Measurements from ENCODE around the gene NIPA2. TPM values are rescaled to one million over a fixed set of nuclear protein-coding genes. Genes with fewer than 3 reads are reported as not detected.

Gene NIPA2
- total RNA-seq, 1 donor from 2014 or later = 51.5 TPM

DNA sequence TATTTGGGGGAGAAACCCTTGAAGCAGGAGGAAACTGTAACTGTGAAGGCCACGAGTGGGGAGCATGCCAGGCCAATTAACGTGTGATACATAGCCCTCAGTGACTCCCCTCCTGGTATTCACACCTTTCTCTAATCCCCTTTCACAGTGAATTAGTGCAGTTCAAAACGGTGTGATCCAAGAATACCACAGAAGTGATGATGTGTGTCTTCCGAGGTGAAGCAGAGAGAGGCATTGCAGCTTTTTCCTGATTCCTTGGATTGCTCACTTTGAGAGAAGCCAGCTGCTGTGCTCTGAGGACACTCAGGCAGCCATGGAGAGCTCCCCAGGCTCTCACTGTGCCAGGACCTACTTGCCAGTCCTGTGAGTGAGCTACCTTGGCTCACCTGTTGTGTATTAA, 17.3 kb downstream of the NIPA2 start:
- DNase-seq (ENCODE audit: low spot score) = no peak
- Mint-ChIP-seq H3K36me3 (peaks cover 22% of the 10 kb centered on the region), H3K4me3 (no peak overlapping the region)

DNA sequence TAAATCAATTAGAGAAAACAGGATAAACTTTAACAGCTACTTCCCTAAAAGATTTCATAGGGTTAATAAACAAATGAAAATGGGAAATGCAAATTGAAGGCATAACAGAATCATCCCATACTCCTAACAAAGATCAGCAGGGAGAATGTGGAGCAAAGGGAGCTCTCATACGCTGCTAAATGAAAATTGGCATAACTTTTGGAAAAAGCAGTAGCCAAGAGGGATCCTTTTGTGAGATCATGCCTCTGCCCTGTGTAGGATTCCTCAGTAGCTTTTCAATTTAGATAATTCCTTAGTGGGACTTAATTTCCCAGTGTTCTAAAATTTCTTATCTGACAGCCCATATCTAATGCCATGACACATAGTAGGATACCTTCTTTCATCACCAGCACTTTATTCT, 18.2 kb downstream of the NIPA2 start:
- H3K9me3 ChIP-seq (ENCODE audit: low read depth) = no peaks in the 10 kb centered on the region
- Mint-ChIP-seq H3K4me3 (no peak overlapping the region), H3K4me1 (no peaks in the 10 kb centered on the region), H3K27ac (no peak overlapping the region), H3K9me3 (no peaks in the 10 kb centered on the region), H3K36me3 (peaks cover 27% of the 10 kb centered on the region), H3K27me3 (ENCODE audit: insufficient read depth, low read depth) (peaks cover 3% of the 10 kb centered on the region)
- no peak overlapping the region for H3K9ac ChIP-seq
- H4K20me1 ChIP-seq (ENCODE audit: low read depth) = peaks cover 5% of the 10 kb centered on the region
- DNase-seq (ENCODE audit: low spot score) = no peak
- H3K4me3 ChIP-seq = no peak overlapping the region
- H3F3A ChIP-seq (ENCODE audit: low read depth) = no peaks in the 10 kb centered on the region
- H3K36me3 ChIP-seq = no peaks in the 10 kb centered on the region
- peaks cover 3% of the 10 kb centered on the region for H3K79me2 ChIP-seq (ENCODE audit: low read depth)
- no peak overlapping the region for H2AFZ ChIP-seq (replicated peaks)
- no peak overlapping the region for H3K4me2 ChIP-seq
- no peaks in the 10 kb centered on the region for H3K4me1 ChIP-seq
- H3K27me3 ChIP-seq = no peaks in the 10 kb centered on the region
- TF ChIP-seq EZH2phosphoT487 (IDR thresholded peaks at IDR 0.05) = no peak
- TF ChIP-seq EZH2 (IDR thresholded peaks at IDR 0.05) = no peak
- TF ChIP-seq, protein P1, sequence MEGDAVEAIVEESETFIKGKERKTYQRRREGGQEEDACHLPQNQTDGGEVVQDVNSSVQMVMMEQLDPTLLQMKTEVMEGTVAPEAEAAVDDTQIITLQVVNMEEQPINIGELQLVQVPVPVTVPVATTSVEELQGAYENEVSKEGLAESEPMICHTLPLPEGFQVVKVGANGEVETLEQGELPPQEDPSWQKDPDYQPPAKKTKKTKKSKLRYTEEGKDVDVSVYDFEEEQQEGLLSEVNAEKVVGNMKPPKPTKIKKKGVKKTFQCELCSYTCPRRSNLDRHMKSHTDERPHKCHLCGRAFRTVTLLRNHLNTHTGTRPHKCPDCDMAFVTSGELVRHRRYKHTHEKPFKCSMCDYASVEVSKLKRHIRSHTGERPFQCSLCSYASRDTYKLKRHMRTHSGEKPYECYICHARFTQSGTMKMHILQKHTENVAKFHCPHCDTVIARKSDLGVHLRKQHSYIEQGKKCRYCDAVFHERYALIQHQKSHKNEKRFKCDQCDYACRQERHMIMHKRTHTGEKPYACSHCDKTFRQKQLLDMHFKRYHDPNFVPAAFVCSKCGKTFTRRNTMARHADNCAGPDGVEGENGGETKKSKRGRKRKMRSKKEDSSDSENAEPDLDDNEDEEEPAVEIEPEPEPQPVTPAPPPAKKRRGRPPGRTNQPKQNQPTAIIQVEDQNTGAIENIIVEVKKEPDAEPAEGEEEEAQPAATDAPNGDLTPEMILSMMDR (IDR thresholded peaks at IDR 0.05) = no peak
- H3K27ac ChIP-seq = no peak overlapping the region

More for the DNA sequence above, 17.3 kb downstream of the NIPA2 start:
- Histone ChIP-seq H4K20me1 (ENCODE audit: low read depth) (peaks cover 6% of the 10 kb centered on the region), H3K27me3 (no peaks in the 10 kb centered on the region), H3K4me1 (no peaks in the 10 kb centered on the region), H3K9me3 (ENCODE audit: low read depth) (no peaks in the 10 kb centered on the region), H3K4me3 (no peak overlapping the region), H3K9ac (no peak overlapping the region), H2AFZ (replicated peaks) (no peak overlapping the region), H3F3A (ENCODE audit: low read depth) (no peaks in the 10 kb centered on the region), H3K36me3 (no peaks in the 10 kb centered on the region), H3K79me2 (ENCODE audit: low read depth) (peaks cover 10% of the 10 kb centered on the region), H3K27ac (no peak overlapping the region), H3K4me2 (no peak overlapping the region)
- H3K4me1 Mint-ChIP-seq = no peaks in the 10 kb centered on the region
- H3K27ac Mint-ChIP-seq = no peak overlapping the region
- peaks cover 4% of the 10 kb centered on the region for H3K27me3 Mint-ChIP-seq (ENCODE audit: insufficient read depth, low read depth)
- TF ChIP-seq EZH2 (IDR thresholded peaks at IDR 0.05) = no peak
- TF ChIP-seq, protein P1 (IDR thresholded peaks at IDR 0.05) = no peak
- TF ChIP-seq EZH2phosphoT487 (IDR thresholded peaks at IDR 0.05) = no peak
- H3K9me3 Mint-ChIP-seq = no peaks in the 10 kb centered on the region

DNA sequence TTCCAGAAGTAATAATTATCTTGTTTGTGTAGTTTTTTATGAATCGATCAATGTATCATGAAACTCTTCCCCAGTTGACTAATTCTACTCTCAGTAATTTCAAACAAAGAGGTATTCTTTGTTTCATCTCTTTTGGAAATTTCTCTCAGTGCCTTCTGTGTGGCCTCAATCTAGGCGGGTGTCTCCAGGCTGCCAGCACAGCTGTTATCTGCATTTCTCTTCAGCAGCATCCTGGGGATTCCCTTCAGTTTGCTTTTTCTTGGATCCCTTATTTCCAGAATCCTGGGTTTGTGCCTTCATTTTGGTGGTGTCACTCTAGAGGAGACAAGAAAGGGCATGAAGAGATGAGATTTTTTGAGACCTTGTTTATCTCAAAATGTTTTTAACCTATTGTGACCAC, 22.7 kb downstream of the NIPA2 start:
- Histone ChIP-seq H3K4me2 (no peak overlapping the region), H3K4me1 (no peaks in the 10 kb centered on the region), H3F3A (ENCODE audit: low read depth) (no peaks in the 10 kb centered on the region), H4K20me1 (ENCODE audit: low read depth) (no peaks in the 10 kb centered on the region), H3K9me3 (ENCODE audit: low read depth) (no peaks in the 10 kb centered on the region), H3K9ac (no peak overlapping the region), H3K79me2 (ENCODE audit: low read depth) (peaks cover 8% of the 10 kb centered on the region), H3K27me3 (no peaks in the 10 kb centered on the region), H3K27ac (no peak overlapping the region), H3K4me3 (no peak overlapping the region), H3K36me3 (peaks cover 5% of the 10 kb centered on the region), H2AFZ (replicated peaks) (no peak overlapping the region)
- Mint-ChIP-seq H3K9me3 (no peaks in the 10 kb centered on the region), H3K36me3 (peaks cover 46% of the 10 kb centered on the region), H3K4me3 (no peak overlapping the region), H3K27me3 (ENCODE audit: insufficient read depth, low read depth) (peaks cover 6% of the 10 kb centered on the region), H3K27ac (no peak overlapping the region), H3K4me1 (no peaks in the 10 kb centered on the region)
- TF ChIP-seq, protein P1 (IDR thresholded peaks at IDR 0.05) = no peak
- DNase-seq (ENCODE audit: low spot score) = no peak

Measured in neural progenitor cell (in vitro differentiated cells).